GM12872 (cell line): Measurements from ENCODE around the gene PGD.

Source experiments
- TF ChIP-seq, protein P1 (sequence below): IDR thresholded peaks from 3 replicates; pipeline ENCODE4 v1.5.1; 2011; ENCODE audit warnings: low read depth, mild to moderate bottlenecking, low read length, moderate library complexity; ENCODE audit not compliant: insufficient read depth

PGD gene

DNA sequence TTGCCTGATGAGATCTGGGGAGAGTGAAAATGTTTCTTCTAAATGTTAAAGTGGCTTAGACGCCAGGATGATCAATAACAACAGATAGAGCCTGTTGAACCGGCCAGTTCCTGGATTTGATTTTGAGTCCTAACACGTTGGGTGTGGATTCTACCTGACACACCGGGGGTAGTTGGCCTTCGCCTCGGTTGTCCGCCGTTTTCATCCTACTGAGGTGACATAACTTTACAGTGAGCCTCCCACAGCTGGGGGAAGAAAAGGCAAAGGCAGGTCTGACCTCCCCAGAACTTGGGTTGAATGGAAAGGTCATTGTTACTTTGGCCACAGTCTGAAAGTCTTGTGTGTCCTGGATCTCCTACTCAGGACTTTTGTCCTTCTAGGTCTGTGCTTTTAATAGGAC lies 1.1 kb downstream of the PGD start:
- TF ChIP-seq, protein P1, sequence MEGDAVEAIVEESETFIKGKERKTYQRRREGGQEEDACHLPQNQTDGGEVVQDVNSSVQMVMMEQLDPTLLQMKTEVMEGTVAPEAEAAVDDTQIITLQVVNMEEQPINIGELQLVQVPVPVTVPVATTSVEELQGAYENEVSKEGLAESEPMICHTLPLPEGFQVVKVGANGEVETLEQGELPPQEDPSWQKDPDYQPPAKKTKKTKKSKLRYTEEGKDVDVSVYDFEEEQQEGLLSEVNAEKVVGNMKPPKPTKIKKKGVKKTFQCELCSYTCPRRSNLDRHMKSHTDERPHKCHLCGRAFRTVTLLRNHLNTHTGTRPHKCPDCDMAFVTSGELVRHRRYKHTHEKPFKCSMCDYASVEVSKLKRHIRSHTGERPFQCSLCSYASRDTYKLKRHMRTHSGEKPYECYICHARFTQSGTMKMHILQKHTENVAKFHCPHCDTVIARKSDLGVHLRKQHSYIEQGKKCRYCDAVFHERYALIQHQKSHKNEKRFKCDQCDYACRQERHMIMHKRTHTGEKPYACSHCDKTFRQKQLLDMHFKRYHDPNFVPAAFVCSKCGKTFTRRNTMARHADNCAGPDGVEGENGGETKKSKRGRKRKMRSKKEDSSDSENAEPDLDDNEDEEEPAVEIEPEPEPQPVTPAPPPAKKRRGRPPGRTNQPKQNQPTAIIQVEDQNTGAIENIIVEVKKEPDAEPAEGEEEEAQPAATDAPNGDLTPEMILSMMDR: no peak

DNA sequence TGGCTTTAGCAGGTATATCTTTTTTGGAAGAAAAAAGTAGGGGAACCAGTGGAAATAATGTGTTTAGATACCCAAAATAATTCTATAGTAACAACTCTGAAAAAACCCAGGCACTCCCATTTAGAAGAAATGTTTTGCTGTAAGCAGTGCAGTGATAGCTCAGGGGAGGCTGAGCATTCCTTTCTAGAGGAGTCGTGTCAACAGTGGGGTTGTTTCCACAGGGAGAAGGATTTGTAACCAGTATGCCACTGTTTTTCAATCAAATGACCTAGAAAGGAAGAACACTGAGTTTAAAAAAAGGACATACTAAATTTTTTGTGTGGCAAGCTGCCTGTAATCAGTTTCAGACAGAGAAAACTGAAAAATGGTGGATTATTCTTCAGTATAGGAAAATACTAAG lies 2.4 kb downstream of the PGD start:
- TF ChIP-seq, protein P1: no peak

DNA sequence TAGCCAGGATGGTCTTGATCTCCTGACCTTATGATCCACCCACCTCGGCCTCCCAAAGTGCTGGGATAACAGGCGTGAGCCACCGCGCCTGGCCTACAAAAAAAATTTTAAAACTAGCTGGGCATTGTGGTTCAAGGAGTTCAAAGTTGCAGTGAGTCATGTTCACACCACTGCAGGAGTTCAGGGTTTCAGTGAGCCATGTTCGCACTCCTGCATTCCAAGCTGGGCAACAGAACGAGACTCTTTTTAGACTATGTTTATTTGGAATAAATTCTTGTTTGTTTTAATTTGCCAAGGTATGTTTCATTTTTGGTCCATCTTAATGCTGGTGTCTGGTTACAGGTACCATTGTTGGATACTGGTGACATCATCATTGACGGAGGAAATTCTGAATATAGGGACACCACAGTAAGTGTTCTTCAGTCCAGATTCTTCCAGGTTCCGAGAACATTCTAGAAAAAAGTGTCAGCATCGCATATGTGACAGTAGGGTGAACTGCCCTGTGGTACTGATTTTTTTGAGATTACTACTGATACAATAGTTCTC lies 3.9 kb downstream of the PGD start:
- TF ChIP-seq, protein P1: no peak

DNA sequence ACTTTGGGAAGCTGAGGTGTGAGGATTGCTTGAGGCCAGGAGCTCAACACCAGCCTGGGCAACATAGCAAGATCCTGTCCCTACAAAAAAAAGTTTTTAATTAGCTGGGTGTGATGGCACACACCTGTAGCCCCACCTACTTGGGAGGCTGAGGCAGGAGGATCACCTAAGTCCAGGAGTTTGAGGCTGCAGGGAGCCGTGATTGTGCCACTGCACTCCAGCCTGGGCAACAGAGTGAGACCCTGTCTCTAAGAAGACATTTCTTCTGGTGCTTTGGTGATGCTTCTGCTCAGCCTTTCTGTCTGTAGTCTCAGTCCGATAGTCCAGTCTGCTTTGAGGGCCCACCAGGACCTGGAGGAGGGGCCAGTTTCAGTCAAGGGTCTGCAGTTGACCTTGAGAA lies 8.3 kb downstream of the PGD start:
- TF ChIP-seq, protein P1: no peak

DNA sequence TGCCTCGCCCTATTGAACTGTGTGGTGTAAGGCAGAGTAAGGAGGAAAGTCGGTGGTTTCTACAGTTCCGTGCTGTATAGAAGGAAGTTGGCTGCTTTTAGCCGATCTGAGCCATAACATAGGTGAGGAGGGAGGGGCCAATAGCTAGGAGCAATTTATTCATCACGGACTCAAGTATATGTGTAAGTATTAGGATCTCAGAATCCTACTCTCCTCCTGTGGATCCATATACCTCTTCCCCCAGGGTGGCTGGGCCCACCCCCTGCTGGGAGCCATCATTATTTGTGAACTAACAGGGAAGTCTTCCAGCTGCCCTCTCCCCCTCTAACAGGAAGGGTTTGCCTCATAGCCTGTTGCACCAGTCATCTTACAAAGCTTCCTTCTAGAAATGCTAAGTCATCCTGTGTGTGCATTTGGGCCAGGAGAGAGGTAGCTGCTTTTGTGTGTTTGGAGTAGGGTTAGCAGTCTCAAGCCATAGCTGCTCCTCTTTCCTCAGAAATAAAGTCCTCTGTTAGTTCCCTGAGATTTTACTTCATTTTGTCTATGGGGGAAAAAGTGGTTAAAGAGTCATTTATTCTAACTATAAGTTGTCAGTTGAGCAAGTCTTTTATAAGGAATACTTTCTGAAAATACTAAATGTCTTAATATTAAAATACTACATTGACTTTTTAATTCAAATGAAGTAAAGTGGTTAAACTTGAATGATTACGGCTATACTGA lies 16.5 kb downstream of the PGD start:
- TF ChIP-seq, protein P1: no peak

DNA sequence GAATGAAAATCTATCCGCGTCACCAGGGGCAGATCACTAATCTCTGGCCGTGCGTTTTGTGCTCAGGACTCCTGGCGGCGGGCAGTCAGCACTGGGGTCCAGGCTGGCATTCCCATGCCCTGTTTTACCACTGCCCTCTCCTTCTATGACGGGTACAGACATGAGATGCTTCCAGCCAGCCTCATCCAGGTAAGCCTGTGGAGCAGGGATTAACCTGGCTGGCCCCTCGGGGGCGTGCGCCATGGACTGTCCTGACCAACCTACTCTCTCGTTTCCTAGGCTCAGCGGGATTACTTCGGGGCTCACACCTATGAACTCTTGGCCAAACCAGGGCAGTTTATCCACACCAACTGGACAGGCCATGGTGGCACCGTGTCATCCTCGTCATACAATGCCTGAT lies 20.5 kb downstream of the PGD start:
- TF ChIP-seq, protein P1: no peak

DNA sequence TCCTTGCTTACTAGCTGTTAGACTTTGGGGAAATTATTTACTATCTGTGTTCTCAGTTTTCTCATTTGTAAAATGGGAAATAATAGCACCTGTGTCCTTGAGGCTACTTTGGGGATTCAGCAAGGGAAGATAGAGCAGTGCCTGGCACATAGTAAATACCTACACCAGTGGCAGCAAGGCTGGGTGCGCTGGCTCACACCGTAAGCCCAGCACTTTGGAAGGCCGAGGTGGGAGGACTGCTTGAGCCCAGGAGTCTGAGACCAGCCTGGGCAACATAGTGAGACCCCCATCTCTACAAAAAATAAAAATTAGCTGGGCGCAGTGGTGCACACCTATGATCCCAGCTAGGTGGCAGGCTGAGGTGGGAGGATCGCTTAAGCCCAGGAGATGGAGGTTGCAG lies 22.8 kb downstream of the PGD start:
- TF ChIP-seq, protein P1: no peak
